ENCODE measurements around the gene NME2.
A peak's percentile ranks its signal among the peaks of the same experiment; 100 is the strongest.

DNA sequence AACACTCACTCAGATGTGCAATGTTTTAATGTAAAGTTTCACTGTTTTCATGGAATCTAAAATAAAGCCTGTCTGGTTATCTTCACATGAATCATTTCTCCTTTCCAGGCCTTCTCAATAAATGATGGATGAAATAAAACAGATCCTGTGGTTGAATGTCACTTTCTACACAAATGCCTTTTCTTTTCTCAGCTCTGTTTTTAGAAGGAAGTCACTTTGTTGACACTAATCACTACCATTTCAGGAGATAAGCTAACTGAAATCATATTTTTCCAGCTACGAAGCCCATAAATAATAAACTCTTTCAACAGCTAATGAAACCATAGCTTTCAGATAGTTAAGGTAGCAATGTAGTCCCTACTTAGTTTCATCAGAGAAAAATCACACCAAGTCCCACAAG is 17.9 kb downstream of the NME2 start:
- no peak for TF ChIP-seq BACH2 (CRISPR knock-in tag; IDR thresholded peaks at IDR 0.05; ENCODE audit: borderline replicate concordance)
- peak; percentile 51 for TF ChIP-seq TOX (CRISPR knock-in tag; IDR thresholded peaks at IDR 0.05; ENCODE audit: borderline replicate concordance)
